ENCODE data around the gene INPP5D. TPM values are rescaled to one million over a fixed set of nuclear protein-coding genes. Genes with fewer than 3 reads are reported as not detected.

Gene INPP5D
- total RNA-seq, 1 experiment from 2014 or later: 2.3 TPM

GRCh38 chr2:233035426-233036161 is 24.5 kb upstream of the INPP5D start:
- CTCF ChIA-PET: no interaction called here
- POLR2A ChIA-PET (ENCODE audit: low non-redundant PET): no interaction called here

GRCh38 chr2:233036162-233036838 is 23.8 kb upstream of the INPP5D start:
- DNase-seq (ENCODE audit: low spot score): no peak
- no peak overlapping the region for H3K27ac ChIP-seq (ENCODE audit: low read depth, low read length, poor library complexity, severe bottlenecking)
- no peaks in the 10 kb centered on the region for H3K9me3 ChIP-seq (ENCODE audit: low read depth, low read length, poor library complexity, severe bottlenecking)
- H3K4me1 ChIP-seq (ENCODE audit: insufficient read depth, low read length, poor library complexity, severe bottlenecking): no peaks in the 10 kb centered on the region
- ChIA-PET POLR2A (ENCODE audit: low non-redundant PET) (no interaction called here), CTCF (no interaction called here)
- intact Hi-C loops (cut with micrococcal nuclease; ENCODE audit: unreplicated experiment): no loop called here
- H3K36me3 ChIP-seq (ENCODE audit: insufficient read depth, low read length, poor library complexity, severe bottlenecking): no peaks in the 10 kb centered on the region
- TF ChIP-seq EZH2 (IDR thresholded peaks at IDR 0.05; ENCODE audit: borderline replicate concordance, low read depth, low read length, poor library complexity, severe bottlenecking) (no peak), CTCF (conservative IDR thresholded peaks at IDR 0.05; ENCODE audit: low read depth, low read length) (no peak)
- no peaks in the 10 kb centered on the region for H3K27me3 ChIP-seq (replicated peaks; ENCODE audit: insufficient read depth, low read depth, low read length, poor library complexity)
- BruUV-seq (replicated peaks): no TSS peak
- H3K4me3 ChIP-seq (ENCODE audit: low read depth, low read length, poor library complexity, severe bottlenecking): no peak overlapping the region

More at GRCh38 chr2:233035426-233036161, 24.5 kb upstream of the INPP5D start:
- Histone ChIP-seq H3K27ac (ENCODE audit: low read depth, low read length, poor library complexity, severe bottlenecking) (no peak overlapping the region), H3K4me1 (ENCODE audit: insufficient read depth, low read length, poor library complexity, severe bottlenecking) (no peaks in the 10 kb centered on the region), H3K9me3 (ENCODE audit: low read depth, low read length, poor library complexity, severe bottlenecking) (no peaks in the 10 kb centered on the region), H3K36me3 (ENCODE audit: insufficient read depth, low read length, poor library complexity, severe bottlenecking) (no peaks in the 10 kb centered on the region), H3K4me3 (ENCODE audit: low read depth, low read length, poor library complexity, severe bottlenecking) (no peak overlapping the region), H3K27me3 (replicated peaks; ENCODE audit: insufficient read depth, low read depth, low read length, poor library complexity) (no peaks in the 10 kb centered on the region)
- no peak for TF ChIP-seq EZH2 (IDR thresholded peaks at IDR 0.05; ENCODE audit: borderline replicate concordance, low read depth, low read length, poor library complexity, severe bottlenecking)
- no peak for TF ChIP-seq CTCF (conservative IDR thresholded peaks at IDR 0.05; ENCODE audit: low read depth, low read length)
- intact Hi-C loops (cut with micrococcal nuclease; ENCODE audit: unreplicated experiment): no loop called here
- BruUV-seq (replicated peaks): no TSS peak
- DNase-seq (ENCODE audit: low spot score): no peak

GRCh38 chr2:233037078-233037477 is 23.1 kb upstream of the INPP5D start:
- no peak for DNase-seq (ENCODE audit: low spot score)
- no peak overlapping the region for H3K4me3 ChIP-seq (ENCODE audit: low read depth, low read length, poor library complexity, severe bottlenecking)
- no peaks in the 10 kb centered on the region for H3K9me3 ChIP-seq (ENCODE audit: low read depth, low read length, poor library complexity, severe bottlenecking)
- no peaks in the 10 kb centered on the region for H3K27me3 ChIP-seq (replicated peaks; ENCODE audit: insufficient read depth, low read depth, low read length, poor library complexity)
- CTCF ChIA-PET: no interaction called here
- no peak overlapping the region for H3K27ac ChIP-seq (ENCODE audit: low read depth, low read length, poor library complexity, severe bottlenecking)
- POLR2A ChIA-PET (ENCODE audit: low non-redundant PET): no interaction called here
- no TSS peak for BruUV-seq (replicated peaks)
- H3K36me3 ChIP-seq (ENCODE audit: insufficient read depth, low read length, poor library complexity, severe bottlenecking): no peaks in the 10 kb centered on the region
- intact Hi-C loops (cut with micrococcal nuclease; ENCODE audit: unreplicated experiment): no loop called here
- H3K4me1 ChIP-seq (ENCODE audit: insufficient read depth, low read length, poor library complexity, severe bottlenecking): no peaks in the 10 kb centered on the region
- TF ChIP-seq CTCF (conservative IDR thresholded peaks at IDR 0.05; ENCODE audit: low read depth, low read length) (no peak), EZH2 (IDR thresholded peaks at IDR 0.05; ENCODE audit: borderline replicate concordance, low read depth, low read length, poor library complexity, severe bottlenecking) (no peak)

Data from A673 (cell line).